IMR-90 (cell line): Measurements from ENCODE around the gene ELFN1. TPM values are rescaled to one million over a fixed set of nuclear protein-coding genes. Genes with fewer than 3 reads are reported as not detected.

ENCODE experiments used
- ATAC-seq: fragments of 200-7000 bp; cut with Tn5 transposase; 2 replicates; pipeline ENCODE4 v1.9.1; 2020; ENCODE audit warnings: low read depth, mild to moderate bottlenecking, moderate library complexity
- BruUV-seq: library from RNA; stranded (reverse); fragments of 400-500 nt; replicated peaks from 2 replicates; lab custom pipeline; 2021; lab: Mats Ljungman, UMichigan
- CTCF ChIA-PET: fragments of 300-600 bp; formaldehyde crosslinking; extraction: SDS; loops from one replicate; lab custom pipeline; 2021; ENCODE audit warnings: antibody characterized with exemption; lab: Yijun Ruan, JAX
- POLR2A ChIA-PET: fragments of 300-600 bp; sonication (Branson Sonifier 250); formaldehyde crosslinking; loops from one replicate; lab custom pipeline; 2022; ENCODE audit warnings: antibody characterized with exemption; ENCODE audit not compliant: unreplicated experiment; lab: Charles Lee
- DNase-seq: peaks from one replicate; pipeline ENCODE4 v3.0.0; 2013
- H2AFZ ChIP-seq: replicated peaks from 2 replicates; pipeline ENCODE3; 2013; ENCODE audit warnings: low read length, mild to moderate bottlenecking; ENCODE audit not compliant: poor library complexity
- H2AK5ac ChIP-seq: 2 replicates; pipeline ENCODE4 v1.6.1; 2013; ENCODE audit warnings: low read depth, low read length, inconsistent platforms
- H2AK9ac ChIP-seq: replicated peaks from 2 replicates; pipeline ENCODE3; 2013; ENCODE audit warnings: mild to moderate bottlenecking, low read depth, low read length, moderate library complexity; ENCODE audit not compliant: poor library complexity
- H2BK120ac ChIP-seq: 2 replicates; pipeline ENCODE4 v1.6.1; 2013; ENCODE audit warnings: low read depth, low read length, inconsistent platforms
- H2BK15ac ChIP-seq: 3 replicates; pipeline ENCODE4 v1.6.1; 2013; ENCODE audit warnings: low read depth, low read length, inconsistent platforms
- H2BK20ac ChIP-seq: 2 replicates; pipeline ENCODE4 v1.6.1; 2013; ENCODE audit warnings: low read depth, mild to moderate bottlenecking, inconsistent platforms, low read length, moderate library complexity
- H2BK5ac ChIP-seq: 2 replicates; pipeline ENCODE4 v1.6.1; 2013; ENCODE audit warnings: mild to moderate bottlenecking, low read depth, low read length, inconsistent platforms; ENCODE audit not compliant: poor library complexity, severe bottlenecking
- H3K14ac ChIP-seq: replicated peaks from 2 replicates; pipeline ENCODE4 v1.6.1; 2013; ENCODE audit warnings: low read depth, low read length, inconsistent platforms
- H3K18ac ChIP-seq: 2 replicates; pipeline ENCODE4 v1.6.1; 2013; ENCODE audit warnings: low read depth, low read length, control low read depth
- H3K23ac ChIP-seq: 2 replicates; pipeline ENCODE4 v1.6.1; 2013; ENCODE audit warnings: low read depth, low read length, inconsistent platforms
- H3K27ac ChIP-seq: 2 replicates; pipeline ENCODE4 v1.5.1; 2013; ENCODE audit warnings: mild to moderate bottlenecking, control low read depth, low read length; ENCODE audit not compliant: insufficient read depth
- H3K27me3 ChIP-seq: 2 replicates; pipeline ENCODE4 v1.6.1; 2013; ENCODE audit warnings: low read length; ENCODE audit not compliant: control insufficient read depth, insufficient read depth
- H3K36me3 ChIP-seq: 2 replicates; pipeline ENCODE4 v1.6.1; 2013; ENCODE audit warnings: low read length, mixed read lengths; ENCODE audit not compliant: control insufficient read depth, insufficient read depth
- H3K4ac ChIP-seq: 2 replicates; pipeline ENCODE4 v1.6.1; 2013; ENCODE audit warnings: low read depth, low read length, inconsistent platforms
- H3K4me1 ChIP-seq: 2 replicates; pipeline ENCODE4 v1.6.1; 2013; ENCODE audit warnings: low read length, mixed read lengths; ENCODE audit not compliant: control insufficient read depth, insufficient read depth
- H3K4me2 ChIP-seq: 2 replicates; pipeline ENCODE4 v1.6.1; 2013; ENCODE audit warnings: low read depth, mild to moderate bottlenecking, control low read depth, low read length, moderate library complexity
- H3K4me3 ChIP-seq: 2 replicates; pipeline ENCODE4 v1.5.1; 2013; ENCODE audit warnings: low read depth, mild to moderate bottlenecking, control low read depth, low read length, moderate library complexity; ENCODE audit not compliant: insufficient read depth
- H3K56ac ChIP-seq: 2 replicates; pipeline ENCODE4 v1.6.1; 2013; ENCODE audit warnings: low read length, inconsistent platforms; ENCODE audit not compliant: insufficient read depth; ENCODE audit errors: extremely low read depth
- H3K79me1 ChIP-seq, 2 experiments: 2 replicates each; pipeline ENCODE4 v1.6.1; 2013; ENCODE audit warnings: low read length in 2 of 2, inconsistent platforms in 1 of 2, low read depth in 1 of 2
- H3K9ac ChIP-seq: 2 replicates; pipeline ENCODE4 v1.6.1; 2013; ENCODE audit warnings: low read depth, low read length, control low read depth
- H3K9me1 ChIP-seq: 2 replicates; pipeline ENCODE4 v1.6.1; 2013; ENCODE audit warnings: low read length, inconsistent platforms; ENCODE audit not compliant: insufficient read depth
- H3K9me3 ChIP-seq: 2 replicates; pipeline ENCODE4 v1.6.1; 2013; ENCODE audit warnings: low read length; ENCODE audit not compliant: control insufficient read depth, insufficient read depth
- H4K20me1 ChIP-seq: 2 replicates; pipeline ENCODE4 v1.6.1; 2013; ENCODE audit warnings: low read length, inconsistent platforms; ENCODE audit not compliant: insufficient read depth
- H4K5ac ChIP-seq: 2 replicates; pipeline ENCODE4 v1.6.1; 2013; ENCODE audit warnings: mild to moderate bottlenecking, low read depth, low read length, control low read depth
- H4K8ac ChIP-seq, 2 experiments: 2 replicates each; pipeline ENCODE4 v1.6.1; 2013; ENCODE audit warnings: low read depth in 2 of 2, low read length in 2 of 2, control low read depth in 1 of 2, inconsistent platforms in 1 of 2
- H4K91ac ChIP-seq: 2 replicates; pipeline ENCODE4 v1.6.1; 2013; ENCODE audit warnings: low read depth, low read length, inconsistent platforms; ENCODE audit not compliant: insufficient read depth
- BHLHE40 ChIP-seq: fragments of 150-350 bp; IDR thresholded peaks from 2 replicates; pipeline ENCODE4 v1.6.1; 2016; ENCODE audit warnings: mild to moderate bottlenecking, low read depth, low read length
- CEBPB ChIP-seq: IDR thresholded peaks from 2 replicates; pipeline ENCODE4 v1.6.1; 2012; ENCODE audit warnings: low read depth, low read length, improper control_type of control experiment
- CHD1 ChIP-seq: IDR thresholded peaks from 2 replicates; pipeline ENCODE4 v1.6.1; 2012; ENCODE audit warnings: low read depth, low read length, improper control_type of control experiment
- FOS ChIP-seq: fragments of 150-350 bp; IDR thresholded peaks from 2 replicates; pipeline ENCODE4 v1.6.1; 2016; ENCODE audit warnings: low read depth, low read length
- MAFK ChIP-seq: IDR thresholded peaks from 2 replicates; pipeline ENCODE4 v1.6.1; 2012; ENCODE audit warnings: low read depth, low read length, improper control_type of control experiment
- MAZ ChIP-seq: IDR thresholded peaks from 2 replicates; pipeline ENCODE4 v1.6.1; 2012; ENCODE audit warnings: low read depth, mild to moderate bottlenecking, low read length, improper control_type of control experiment, moderate library complexity, borderline replicate concordance
- NFE2L2 ChIP-seq: fragments of 150-350 bp; IDR thresholded peaks from 2 replicates; pipeline ENCODE4 v1.6.1; 2016; ENCODE audit warnings: low read depth, mild to moderate bottlenecking, low read length
- POLR2A ChIP-seq: IDR thresholded peaks from 2 replicates; pipeline ENCODE4 v1.6.1; 2012; ENCODE audit warnings: mild to moderate bottlenecking, low read depth, low read length
- RAD21 ChIP-seq: IDR thresholded peaks from 2 replicates; pipeline ENCODE4 v1.6.1; 2012; ENCODE audit warnings: low read length, improper control_type of control experiment
- RCOR1 ChIP-seq: IDR thresholded peaks from 2 replicates; pipeline ENCODE4 v1.6.1; 2012; ENCODE audit warnings: mild to moderate bottlenecking, low read length, improper control_type of control experiment; ENCODE audit not compliant: insufficient replicate concordance
- RFX5 ChIP-seq: IDR thresholded peaks from 2 replicates; pipeline ENCODE4 v1.8.0; 2012; ENCODE audit warnings: low read depth, mild to moderate bottlenecking, low read length, moderate library complexity
- WGBS, 2 experiments: methylation state at CpG; one replicate each; pipeline versions ENCODE4 v1.1.5 to v1.1.7; 2013; ENCODE audit warnings: missing lambda C conversion rate in 2 of 2; ENCODE audit not compliant: insufficient read length in 1 of 2; ENCODE audit errors: extremely low coverage in 2 of 2; 5-methylcytosine and 5-hydroxymethylcytosine counted together
- dilution Hi-C: fragments of 300-500 bp; cut with HindIII; formaldehyde crosslinking; loops from one replicate; pipeline ENCODE4 v1.14.3; 2018; ENCODE audit warnings: low sequenced_read_pairs; ENCODE audit not compliant: unreplicated experiment
- in situ Hi-C: fragments of 300-500 bp; cut with MboI; formaldehyde crosslinking; loops from 3 replicates; pipeline ENCODE4 v1.14.3; 2019; ENCODE audit warnings: low sequenced_read_pairs, inconsistent platforms, mixed read lengths
- intact Hi-C: fragments of 100-400 bp; cut with micrococcal nuclease; formaldehyde crosslinking; loops from 2 replicates; pipeline ENCODE4 v1.10.0; 2022
- polyA plus RNA-seq, 3 experiments: library from polyadenylated mRNA; depleted of rRNA; stranded (reverse); fragments of >200 nt; gene quantifications; 2 replicates each; pipeline ENCODE4 v1.2.3, GENCODE V29; 2012; ENCODE audit warnings: low replicate concordance in 1 of 3
- total RNA-seq: library from RNA; depleted of rRNA; stranded (reverse); fragments of >200 nt; gene quantifications from 2 replicates; pipeline ENCODE4 v1.2.3, GENCODE V29; 2012
- TF ChIP-seq, protein P1 (sequence below): fragments of 150-350 bp; IDR thresholded peaks from 2 replicates; pipeline ENCODE4 v1.6.1; 2017; ENCODE audit warnings: mild to moderate bottlenecking, antibody characterized with exemption, low read length, low read depth
- TF ChIP-seq, protein P2 (sequence below): conservative IDR thresholded peaks from 2 replicates; pipeline ENCODE4 v1.5.1; 2012; ENCODE audit warnings: mild to moderate bottlenecking, low read depth, low read length, improper control_type of control experiment
- TF ChIP-seq, protein P3 (sequence below): fragments of 150-350 bp; IDR thresholded peaks from 2 replicates; pipeline ENCODE4 v1.6.1; 2016; ENCODE audit warnings: low read depth, mild to moderate bottlenecking, low read length, moderate library complexity, borderline replicate concordance

ELFN1 gene
- total and polyA plus RNA-seq, 2 of the 4 experiments (the other 2 are of a cell fraction), result 1.6 to 5.2 TPM

DNA sequence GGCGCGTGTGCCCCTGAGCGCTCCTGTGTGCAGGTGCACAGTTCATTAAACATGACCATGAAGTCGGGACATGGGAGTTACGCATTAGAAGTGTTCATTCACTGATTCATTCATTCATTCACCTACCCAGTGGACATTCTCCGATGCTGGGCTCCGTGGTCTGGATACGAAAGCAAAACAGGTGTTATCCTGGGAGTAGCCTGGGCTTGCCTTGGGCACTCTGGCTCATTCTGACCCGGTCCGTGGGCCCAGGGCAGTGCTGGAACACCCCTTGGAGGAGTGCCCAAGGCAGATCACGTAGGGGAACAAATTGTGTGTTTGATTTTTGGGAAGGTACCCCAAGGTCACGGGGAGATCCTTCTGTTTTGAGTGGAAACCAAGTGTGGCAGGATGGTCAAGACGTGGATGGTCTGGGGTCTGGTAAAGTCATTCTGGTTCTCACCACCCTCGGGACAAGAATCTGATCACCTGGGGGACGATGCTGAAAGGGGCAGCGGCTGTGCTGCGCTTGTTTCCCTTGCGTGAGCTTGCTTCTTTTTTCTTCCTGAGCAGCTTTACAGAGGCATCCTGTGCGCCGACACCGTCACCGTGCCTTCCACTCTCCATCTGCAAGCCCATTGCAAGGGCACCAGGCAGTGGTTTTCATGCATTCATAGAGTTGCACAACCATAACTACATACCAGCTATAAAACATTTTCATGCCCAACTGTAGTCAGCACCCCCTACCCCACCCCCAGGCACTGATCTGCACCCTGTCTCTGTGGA is 10.1 kb downstream of the ELFN1 start:
- Histone ChIP-seq H2BK120ac (no peak overlapping the region), H2AFZ (no peak overlapping the region), H3K14ac (no peak overlapping the region), H3K9ac (no peak overlapping the region), H2AK5ac (no peak overlapping the region), H4K8ac (no peak overlapping the region), H2BK5ac (no peak overlapping the region), H3K79me1 (peaks cover 0 to 2% of the 10 kb centered on the region in 2 experiments; a peak in 1 of 4 replicates), H3K9me1 (no peaks in the 10 kb centered on the region), H2AK9ac (no peak overlapping the region), H2BK15ac (no peak overlapping the region), H3K23ac (no peak overlapping the region), H4K91ac (no peak overlapping the region), H4K20me1 (no peaks in the 10 kb centered on the region; the same call in 1 of the 2 replicates), H3K4me2 (no peak overlapping the region), H3K56ac (no peak overlapping the region), H3K4me3 (no peak overlapping the region), H3K4me1 (no peaks in the 10 kb centered on the region), H4K5ac (no peak overlapping the region), H3K18ac (no peak overlapping the region), H3K27me3 (peaks cover 9% of the 10 kb centered on the region; the same call in 1 of the 2 replicates), H3K36me3 (no peaks in the 10 kb centered on the region), H3K9me3 (peaks cover 2% of the 10 kb centered on the region; the same call in 1 of the 2 replicates), H2BK20ac (no peak overlapping the region), H3K4ac (no peak overlapping the region), H3K27ac (no peak overlapping the region)
- WGBS, 2 experiments, result 77% methylated on average over 11 of the region's 22 CpGs; no CpG with 5 or more reads in 1 of the 2 experiments
- TF ChIP-seq NFE2L2 (no peak), FOS (no peak), POLR2A (no peak), CHD1 (no peak), MAZ (no peak), BHLHE40 (no peak), CEBPB (no peak), RAD21 (no peak), RFX5 (no peak), MAFK (no peak), RCOR1 (no peak)
- TF ChIP-seq, protein P1, sequence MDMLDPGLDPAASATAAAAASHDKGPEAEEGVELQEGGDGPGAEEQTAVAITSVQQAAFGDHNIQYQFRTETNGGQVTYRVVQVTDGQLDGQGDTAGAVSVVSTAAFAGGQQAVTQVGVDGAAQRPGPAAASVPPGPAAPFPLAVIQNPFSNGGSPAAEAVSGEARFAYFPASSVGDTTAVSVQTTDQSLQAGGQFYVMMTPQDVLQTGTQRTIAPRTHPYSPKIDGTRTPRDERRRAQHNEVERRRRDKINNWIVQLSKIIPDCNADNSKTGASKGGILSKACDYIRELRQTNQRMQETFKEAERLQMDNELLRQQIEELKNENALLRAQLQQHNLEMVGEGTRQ, result no peak
- TF ChIP-seq, protein P2, sequence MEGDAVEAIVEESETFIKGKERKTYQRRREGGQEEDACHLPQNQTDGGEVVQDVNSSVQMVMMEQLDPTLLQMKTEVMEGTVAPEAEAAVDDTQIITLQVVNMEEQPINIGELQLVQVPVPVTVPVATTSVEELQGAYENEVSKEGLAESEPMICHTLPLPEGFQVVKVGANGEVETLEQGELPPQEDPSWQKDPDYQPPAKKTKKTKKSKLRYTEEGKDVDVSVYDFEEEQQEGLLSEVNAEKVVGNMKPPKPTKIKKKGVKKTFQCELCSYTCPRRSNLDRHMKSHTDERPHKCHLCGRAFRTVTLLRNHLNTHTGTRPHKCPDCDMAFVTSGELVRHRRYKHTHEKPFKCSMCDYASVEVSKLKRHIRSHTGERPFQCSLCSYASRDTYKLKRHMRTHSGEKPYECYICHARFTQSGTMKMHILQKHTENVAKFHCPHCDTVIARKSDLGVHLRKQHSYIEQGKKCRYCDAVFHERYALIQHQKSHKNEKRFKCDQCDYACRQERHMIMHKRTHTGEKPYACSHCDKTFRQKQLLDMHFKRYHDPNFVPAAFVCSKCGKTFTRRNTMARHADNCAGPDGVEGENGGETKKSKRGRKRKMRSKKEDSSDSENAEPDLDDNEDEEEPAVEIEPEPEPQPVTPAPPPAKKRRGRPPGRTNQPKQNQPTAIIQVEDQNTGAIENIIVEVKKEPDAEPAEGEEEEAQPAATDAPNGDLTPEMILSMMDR, result no peak
- TF ChIP-seq, protein P3, sequence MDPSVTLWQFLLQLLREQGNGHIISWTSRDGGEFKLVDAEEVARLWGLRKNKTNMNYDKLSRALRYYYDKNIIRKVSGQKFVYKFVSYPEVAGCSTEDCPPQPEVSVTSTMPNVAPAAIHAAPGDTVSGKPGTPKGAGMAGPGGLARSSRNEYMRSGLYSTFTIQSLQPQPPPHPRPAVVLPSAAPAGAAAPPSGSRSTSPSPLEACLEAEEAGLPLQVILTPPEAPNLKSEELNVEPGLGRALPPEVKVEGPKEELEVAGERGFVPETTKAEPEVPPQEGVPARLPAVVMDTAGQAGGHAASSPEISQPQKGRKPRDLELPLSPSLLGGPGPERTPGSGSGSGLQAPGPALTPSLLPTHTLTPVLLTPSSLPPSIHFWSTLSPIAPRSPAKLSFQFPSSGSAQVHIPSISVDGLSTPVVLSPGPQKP, result no peak
- ATAC-seq, result no peak
- intact Hi-C loops, result no loop called here
- in situ Hi-C loops, result no loop called here
- dilution Hi-C loops, result no loop called here
- BruUV-seq, result no TSS peak
- ChIA-PET POLR2A (no interaction called here), CTCF (no interaction called here)
- DNase-seq, result no peak
